WERI-Rb-1 (cell line): ENCODE results near the gene FBH1.
A peak's percentile ranks its signal among the peaks of the same experiment; 100 is the strongest.

Source experiments
- DNase-seq: peaks from one replicate; pipeline ENCODE4 v3.0.0-alpha.2; 2020
- H3K27ac ChIP-seq: fragments of 250-450 bp; sonication (Bioruptor Pico); 2 replicates; pipeline ENCODE4 v1.5.1; 2020; ENCODE audit warnings: mild to moderate bottlenecking, moderate library complexity
- H3K27me3 ChIP-seq: fragments of 250-450 bp; sonication (Bioruptor Pico); 2 replicates; pipeline ENCODE4 v1.5.1; 2021; ENCODE audit warnings: mild to moderate bottlenecking, low read depth, moderate library complexity; ENCODE audit not compliant: insufficient read depth, severe bottlenecking
- H3K36me3 ChIP-seq: fragments of 250-450 bp; sonication (Bioruptor Pico); 2 replicates; pipeline ENCODE4 v1.5.1; 2020; ENCODE audit warnings: mild to moderate bottlenecking, moderate library complexity
- H3K4me3 ChIP-seq: 2 replicates; pipeline ENCODE4 v1.5.1; 2011; ENCODE audit warnings: low read depth, mild to moderate bottlenecking, control low read depth, low read length
- H3K9me3 ChIP-seq: fragments of 250-450 bp; sonication (Bioruptor Pico); 2 replicates; pipeline ENCODE4 v1.5.1; 2021; ENCODE audit warnings: mild to moderate bottlenecking, moderate library complexity; ENCODE audit not compliant: severe bottlenecking
- CTCF ChIP-seq: IDR thresholded peaks from 2 replicates; pipeline ENCODE4 v1.5.1; 2011; ENCODE audit warnings: low read depth, mild to moderate bottlenecking, control low read depth, inconsistent platforms, low read length

FBH1 gene

GRCh38 chr10:5882961-5883360 is 7.1 kb upstream of the FBH1 start:
- Histone ChIP-seq H3K27ac (no peak overlapping the region), H3K36me3 (no peaks in the 10 kb centered on the region; the same call in 1 of the 2 replicates), H3K4me3 (no peak overlapping the region), H3K27me3 (no peaks in the 10 kb centered on the region), H3K9me3 (no peaks in the 10 kb centered on the region)
- TF ChIP-seq CTCF: no peak
- no peak for DNase-seq

GRCh38 chr10:5885619-5886018 is 4.4 kb upstream of the FBH1 start:
- H3K9me3 ChIP-seq: no peaks in the 10 kb centered on the region
- H3K36me3 ChIP-seq: no peaks in the 10 kb centered on the region; the same call in 1 of the 2 replicates
- no peak for DNase-seq
- no peak for TF ChIP-seq CTCF
- no peak overlapping the region for H3K4me3 ChIP-seq
- H3K27ac ChIP-seq: no peak overlapping the region
- H3K27me3 ChIP-seq: no peaks in the 10 kb centered on the region

- no peak for TF ChIP-seq CTCF
- H3K9me3 ChIP-seq: no peaks in the 10 kb centered on the region
- no peak for DNase-seq
- no peak overlapping the region for H3K4me3 ChIP-seq
- no peaks in the 10 kb centered on the region for H3K27me3 ChIP-seq
- H3K36me3 ChIP-seq: no peaks in the 10 kb centered on the region; the same call in 1 of the 2 replicates
- H3K27ac ChIP-seq: no peak overlapping the region
Measured at GRCh38 chr10:5887029-5887428, 3.0 kb upstream of the FBH1 start.

GRCh38 chr10:5887641-5888040 is 2.4 kb upstream of the FBH1 start:
- H3K27ac ChIP-seq: no peak overlapping the region
- no peaks in the 10 kb centered on the region; the same call in 1 of the 2 replicates for H3K36me3 ChIP-seq
- TF ChIP-seq CTCF: no peak
- no peaks in the 10 kb centered on the region for H3K27me3 ChIP-seq
- DNase-seq: no peak
- no peaks in the 10 kb centered on the region for H3K9me3 ChIP-seq
- H3K4me3 ChIP-seq: no peak overlapping the region

GRCh38 chr10:5888351-5888750 is 1.7 kb upstream of the FBH1 start:
- peak overlapping the region; percentile 84 for H3K4me3 ChIP-seq
- no peak for DNase-seq
- TF ChIP-seq CTCF: no peak
- H3K27ac ChIP-seq: no peak overlapping the region
- no peaks in the 10 kb centered on the region; the same call in 1 of the 2 replicates for H3K36me3 ChIP-seq
- no peaks in the 10 kb centered on the region for H3K9me3 ChIP-seq
- no peaks in the 10 kb centered on the region for H3K27me3 ChIP-seq
